ENCODE measurements around the gene ATG4B. TPM values are rescaled to one million over a fixed set of nuclear protein-coding genes. Genes with fewer than 3 reads are reported as not detected.

The ATG4B gene
- total RNA-seq, 3 donors from 2014 or later, result 47.7 to 71.1 (median 64.2) TPM

- H3K27me3 ChIP-seq, result no peaks in the 10 kb centered on the region
- peak overlapping the region; percentile 61 to 68 for H3K27ac ChIP-seq
- TF ChIP-seq POLR2AphosphoS5 (IDR thresholded peaks at IDR 0.05) (no peak), POLR2A (IDR thresholded peaks at IDR 0.05) (no peak), CTCF (IDR thresholded peaks at IDR 0.05) (no peak)
- no peak overlapping the region for H3K4me3 ChIP-seq
- intact Hi-C loops (cut with DNase I; ENCODE audit: low total_unique reads), result no loop called here
- H3K9me3 ChIP-seq, result no peaks in the 10 kb centered on the region
- no peaks in the 10 kb centered on the region for H3K4me1 ChIP-seq
- no peak for DNase-seq (ENCODE audit: low spot score in 2 of 2)
- H3K36me3 ChIP-seq, result no peaks in the 10 kb centered on the region
Measured at GRCh38 chr2:241678784-241679540, 41.5 kb downstream of the ATG4B start.

GRCh38 chr2:241680044-241680443, 42.6 kb downstream of the ATG4B start:
- Histone ChIP-seq H3K4me1 (no peaks in the 10 kb centered on the region), H3K36me3 (no peaks in the 10 kb centered on the region), H3K27ac (peak overlapping the region in 1 of 2 donors; percentile 58), H3K27me3 (no peaks in the 10 kb centered on the region), H3K9me3 (no peaks in the 10 kb centered on the region), H3K4me3 (no peak overlapping the region)
- intact Hi-C loops (cut with DNase I; ENCODE audit: low total_unique reads), result no loop called here
- no peak for DNase-seq (ENCODE audit: low spot score in 2 of 2)
- TF ChIP-seq POLR2AphosphoS5 (IDR thresholded peaks at IDR 0.05) (no peak), POLR2A (IDR thresholded peaks at IDR 0.05) (no peak), CTCF (IDR thresholded peaks at IDR 0.05) (no peak)

GRCh38 chr2:241680827-241681599, 43.5 kb downstream of the ATG4B start:
- Histone ChIP-seq H3K27ac (peak overlapping the region in 1 of 2 donors; percentile 58), H3K9me3 (no peaks in the 10 kb centered on the region), H3K27me3 (no peaks in the 10 kb centered on the region), H3K4me3 (no peak overlapping the region), H3K36me3 (no peaks in the 10 kb centered on the region), H3K4me1 (peaks cover 0 to 3% of the 10 kb centered on the region in 2 donors)
- no peak for TF ChIP-seq POLR2A (IDR thresholded peaks at IDR 0.05)
- TF ChIP-seq POLR2AphosphoS5 (IDR thresholded peaks at IDR 0.05), result no peak
- no peak for TF ChIP-seq CTCF (IDR thresholded peaks at IDR 0.05)
- DNase-seq (ENCODE audit: low spot score in 2 of 2), result no peak
- intact Hi-C loops (cut with DNase I; ENCODE audit: low total_unique reads), result no loop called here

- intact Hi-C loops (cut with DNase I; ENCODE audit: low total_unique reads), result no loop called here
- Histone ChIP-seq H3K9me3 (no peaks in the 10 kb centered on the region), H3K36me3 (no peaks in the 10 kb centered on the region), H3K4me3 (peak overlapping the region; percentile 93 to 94 (median 93)), H3K27ac (peak overlapping the region; percentile 90 to 95), H3K27me3 (no peaks in the 10 kb centered on the region), H3K4me1 (peaks cover 9 to 10% of the 10 kb centered on the region in 2 donors)
- no peak for DNase-seq (ENCODE audit: low spot score in 2 of 2)
- TF ChIP-seq POLR2AphosphoS5 (IDR thresholded peaks at IDR 0.05) (no peak), CTCF (IDR thresholded peaks at IDR 0.05) (no peak), POLR2A (IDR thresholded peaks at IDR 0.05) (no peak)
Measured at GRCh38 chr2:241686324-241686649, 48.8 kb downstream of the ATG4B start.
